GM20000 (cell line): ENCODE results near the gene ACTR6.
"Not testable (repeated sequence)": the region's sequence is repeated elsewhere in the genome, so short reads cannot be mapped to it uniquely, and the experiment has no call there.

Experiments
- DNase-seq: peaks from one replicate; pipeline ENCODE4 v3.0.0; 2012; ENCODE audit warnings: low spot score
- CTCF ChIP-seq: IDR thresholded peaks from 2 replicates; pipeline ENCODE4 v1.5.1; 2012; ENCODE audit warnings: mild to moderate bottlenecking, control low read depth; ENCODE audit errors: extremely low read depth, missing control alignments

ACTR6 gene

GRCh38 chr12:100213016-100213891 is 12.6 kb downstream of the ACTR6 start:
- no peak for TF ChIP-seq CTCF

GRCh38 chr12:100214518-100214917 is 13.9 kb downstream of the ACTR6 start:
- no peak for TF ChIP-seq CTCF
- no peak for DNase-seq

More at GRCh38 chr12:100213016-100213891, 12.6 kb downstream of the ACTR6 start:
- DNase-seq: no peak

GRCh38 chr12:100215209-100215608 is 14.6 kb downstream of the ACTR6 start:
- no peak for DNase-seq
- no peak for TF ChIP-seq CTCF

GRCh38 chr12:100216337-100216736 is 15.7 kb downstream of the ACTR6 start:
- TF ChIP-seq CTCF: no peak
- no peak for DNase-seq

GRCh38 chr12:100219328-100220109 is 18.9 kb downstream of the ACTR6 start:
- DNase-seq: no peak

GRCh38 chr12:100221523-100221922 is 20.9 kb downstream of the ACTR6 start:
- TF ChIP-seq CTCF: no peak
- DNase-seq: no peak

More at GRCh38 chr12:100219328-100220109, 18.9 kb downstream of the ACTR6 start:
- TF ChIP-seq CTCF: no peak

- DNase-seq: not testable (repeated sequence)
Measured at GRCh38 chr12:100222173-100222572, 21.6 kb downstream of the ACTR6 start.
